ENCODE measurements around the gene MEGF10. TPM values are rescaled to one million over a fixed set of nuclear protein-coding genes. Genes with fewer than 3 reads are reported as not detected.

MEGF10 gene
- total and polyA plus RNA-seq, 7 donors, result 0.68 to 23.6 (median 2.2) TPM

DNA sequence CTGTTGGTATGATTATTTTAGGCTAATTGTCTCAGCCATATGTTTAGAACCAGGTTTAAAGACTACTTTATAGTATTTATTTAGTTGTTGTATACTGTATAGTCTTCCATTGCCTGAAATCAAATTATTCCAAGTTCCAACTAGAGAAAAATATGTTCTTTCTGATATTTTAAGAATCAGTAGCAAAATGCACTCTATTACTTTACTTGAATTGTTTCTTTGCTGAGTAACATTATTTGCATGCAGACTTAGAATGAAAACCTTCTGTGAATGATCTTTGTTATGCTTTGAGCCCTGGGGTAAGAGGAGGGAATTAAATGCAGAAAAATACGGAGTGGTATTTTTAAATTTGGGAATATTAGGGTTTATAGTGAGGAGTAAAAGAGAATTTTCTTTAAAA lies 47.9 kb downstream of the MEGF10 start:
- Histone ChIP-seq H3K27ac (no peak overlapping the region), H3K4me3 (no peak overlapping the region), H3K4me1 (no peaks in the 10 kb centered on the region), H3K27me3 (ENCODE audit: insufficient read depth in 3 of 3, low read length in 2 of 3) (no peaks in the 10 kb centered on the region), H3K9me3 (no peaks in the 10 kb centered on the region), H3K36me3 (ENCODE audit: insufficient read depth in 1 of 2, low read depth in 1 of 2) (no peaks in the 10 kb centered on the region)
- TF ChIP-seq, protein P1, sequence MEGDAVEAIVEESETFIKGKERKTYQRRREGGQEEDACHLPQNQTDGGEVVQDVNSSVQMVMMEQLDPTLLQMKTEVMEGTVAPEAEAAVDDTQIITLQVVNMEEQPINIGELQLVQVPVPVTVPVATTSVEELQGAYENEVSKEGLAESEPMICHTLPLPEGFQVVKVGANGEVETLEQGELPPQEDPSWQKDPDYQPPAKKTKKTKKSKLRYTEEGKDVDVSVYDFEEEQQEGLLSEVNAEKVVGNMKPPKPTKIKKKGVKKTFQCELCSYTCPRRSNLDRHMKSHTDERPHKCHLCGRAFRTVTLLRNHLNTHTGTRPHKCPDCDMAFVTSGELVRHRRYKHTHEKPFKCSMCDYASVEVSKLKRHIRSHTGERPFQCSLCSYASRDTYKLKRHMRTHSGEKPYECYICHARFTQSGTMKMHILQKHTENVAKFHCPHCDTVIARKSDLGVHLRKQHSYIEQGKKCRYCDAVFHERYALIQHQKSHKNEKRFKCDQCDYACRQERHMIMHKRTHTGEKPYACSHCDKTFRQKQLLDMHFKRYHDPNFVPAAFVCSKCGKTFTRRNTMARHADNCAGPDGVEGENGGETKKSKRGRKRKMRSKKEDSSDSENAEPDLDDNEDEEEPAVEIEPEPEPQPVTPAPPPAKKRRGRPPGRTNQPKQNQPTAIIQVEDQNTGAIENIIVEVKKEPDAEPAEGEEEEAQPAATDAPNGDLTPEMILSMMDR (IDR thresholded peaks at IDR 0.05), result no peak
- intact Hi-C loops (cut with DNase I), result no loop called here
- ATAC-seq (no peak), DNase-seq (no peak)
- WGBS, 3 donors, result 81 to 98% (median 96%) methylated on average over 1 of the region's 1 CpG

DNA sequence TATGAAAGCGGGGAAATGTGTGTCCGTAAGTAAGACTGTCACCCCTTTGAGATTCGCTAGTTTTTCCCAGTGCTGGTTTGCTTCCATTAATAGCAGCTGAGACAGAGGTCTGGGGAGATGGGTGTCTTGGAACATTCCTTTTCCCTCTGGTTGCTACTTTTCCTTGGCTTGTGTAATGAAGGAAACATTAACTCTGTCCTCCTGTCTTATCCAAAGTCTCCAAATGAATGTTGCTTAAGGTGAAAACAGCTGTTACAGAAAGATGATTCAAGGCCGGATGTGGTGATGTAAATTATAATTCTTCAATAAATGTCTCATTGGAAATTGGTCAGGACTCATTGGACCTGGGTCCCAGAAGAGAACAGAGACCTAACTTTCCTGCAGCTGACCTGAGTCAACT lies 50.0 kb downstream of the MEGF10 start:
- no peaks in the 10 kb centered on the region for H3K36me3 ChIP-seq (ENCODE audit: insufficient read depth in 1 of 2, low read depth in 1 of 2)
- WGBS, 3 donors, result 91 to 96% (median 94%) methylated on average over 4 of the region's 4 CpGs
- ATAC-seq (no peak), DNase-seq (no peak)
- H3K4me3 ChIP-seq, result no peak overlapping the region
- no peak overlapping the region for H3K27ac ChIP-seq
- intact Hi-C loops (cut with DNase I), result no loop called here
- H3K9me3 ChIP-seq, result no peaks in the 10 kb centered on the region
- TF ChIP-seq, protein P1 (IDR thresholded peaks at IDR 0.05), result no peak
- no peaks in the 10 kb centered on the region for H3K27me3 ChIP-seq (ENCODE audit: insufficient read depth in 3 of 3, low read length in 2 of 3)
- no peaks in the 10 kb centered on the region for H3K4me1 ChIP-seq

DNA sequence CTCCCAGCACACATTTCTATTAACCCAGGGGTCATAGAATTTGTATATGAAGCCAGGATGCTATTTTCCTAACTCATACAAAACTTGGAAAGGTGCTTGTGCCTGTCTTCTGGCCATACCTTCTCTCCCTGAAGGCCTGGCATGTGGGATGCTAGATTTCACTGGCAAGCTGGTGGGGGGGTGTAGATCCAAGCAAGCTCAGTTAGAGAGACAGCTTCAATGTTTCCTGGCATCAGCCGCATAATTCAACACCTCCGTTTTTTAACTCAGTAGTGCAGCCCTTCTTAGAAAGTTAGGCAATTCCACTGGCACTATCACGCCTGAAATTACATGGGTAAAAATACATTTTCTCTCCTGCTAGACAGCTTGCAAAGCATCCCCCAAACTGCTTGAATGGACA lies 51.8 kb downstream of the MEGF10 start:
- intact Hi-C loops (cut with DNase I), result no loop called here
- Histone ChIP-seq H3K4me1 (no peaks in the 10 kb centered on the region), H3K9me3 (no peaks in the 10 kb centered on the region), H3K36me3 (ENCODE audit: insufficient read depth in 1 of 2, low read depth in 1 of 2) (no peaks in the 10 kb centered on the region), H3K27ac (no peak overlapping the region), H3K27me3 (ENCODE audit: insufficient read depth in 3 of 3, low read length in 2 of 3) (no peaks in the 10 kb centered on the region), H3K4me3 (no peak overlapping the region)
- no peak for ATAC-seq
- WGBS, 3 donors, result 39 to 47% (median 41%) methylated on average over 3 of the region's 3 CpGs
- no peak for DNase-seq
- TF ChIP-seq, protein P1 (IDR thresholded peaks at IDR 0.05), result no peak

DNA sequence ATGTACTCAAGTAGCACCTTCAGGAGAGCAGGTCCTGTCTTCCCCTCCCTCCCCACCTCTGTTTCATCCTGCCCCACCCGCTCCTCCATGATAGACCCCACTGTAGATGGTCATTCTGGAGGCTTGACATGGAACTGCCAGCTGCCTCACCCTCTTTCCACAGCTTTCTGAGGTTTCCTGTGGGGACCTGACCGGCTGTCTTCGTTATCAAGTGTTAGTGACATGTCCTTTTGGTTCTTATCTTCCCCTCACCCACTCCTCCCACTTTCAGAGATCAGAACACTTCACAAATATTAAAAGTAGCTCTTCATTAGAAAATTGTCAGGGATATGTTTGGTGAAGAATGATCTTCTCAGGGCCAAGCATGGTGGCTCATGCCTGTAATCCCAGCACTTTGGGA lies 52.7 kb downstream of the MEGF10 start:
- Histone ChIP-seq H3K36me3 (ENCODE audit: insufficient read depth in 1 of 2, low read depth in 1 of 2) (no peaks in the 10 kb centered on the region), H3K4me3 (no peak overlapping the region), H3K9me3 (no peaks in the 10 kb centered on the region), H3K27ac (no peak overlapping the region), H3K4me1 (no peaks in the 10 kb centered on the region), H3K27me3 (ENCODE audit: insufficient read depth in 3 of 3, low read length in 2 of 3) (no peaks in the 10 kb centered on the region)
- DNase-seq (no peak), ATAC-seq (no peak)
- WGBS, 3 donors, result 91 to 95% (median 91%) methylated on average over 3 of the region's 3 CpGs
- intact Hi-C loops (cut with DNase I), result no loop called here
- TF ChIP-seq, protein P1 (IDR thresholded peaks at IDR 0.05), result no peak

DNA sequence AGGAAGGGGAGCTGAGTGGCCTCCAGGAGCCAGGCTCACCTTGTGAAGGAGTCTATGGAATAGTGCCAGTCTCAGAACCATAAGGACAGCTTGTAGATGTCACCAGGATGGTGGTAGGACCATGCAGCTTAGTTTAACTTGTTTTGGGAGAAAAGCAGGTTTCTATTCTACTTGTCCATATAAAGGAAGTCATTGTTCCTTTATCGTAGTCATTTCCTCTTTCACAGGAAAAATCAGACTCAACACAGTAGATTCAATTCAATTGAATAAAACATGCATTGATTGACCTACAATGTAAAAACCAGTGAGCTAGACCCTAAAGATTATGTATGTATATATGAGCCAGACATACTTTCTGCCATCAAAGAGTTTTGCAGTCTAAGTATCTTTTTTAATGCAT lies 53.3 kb downstream of the MEGF10 start:
- TF ChIP-seq, protein P1 (IDR thresholded peaks at IDR 0.05), result no peak
- no peak for ATAC-seq
- Histone ChIP-seq H3K9me3 (no peaks in the 10 kb centered on the region), H3K4me3 (no peak overlapping the region), H3K4me1 (no peaks in the 10 kb centered on the region), H3K36me3 (ENCODE audit: insufficient read depth in 1 of 2, low read depth in 1 of 2) (no peaks in the 10 kb centered on the region), H3K27ac (no peak overlapping the region), H3K27me3 (ENCODE audit: insufficient read depth in 3 of 3, low read length in 2 of 3) (no peaks in the 10 kb centered on the region)
- no peak for DNase-seq
- intact Hi-C loops (cut with DNase I), result no loop called here
- WGBS, 3 donors, result 64 to 65% (median 64%) methylated on average over 1 of the region's 1 CpG

All from psoas muscle (tissue), 8 donors.